Measurements from ENCODE around the gene PFDN5.
"Not testable (repeated sequence)": the region's sequence is repeated elsewhere in the genome, so short reads cannot be mapped to it uniquely, and the experiment has no call there.

PFDN5 gene

GRCh38 chr12:53330671-53331070 lies 35.3 kb downstream of the PFDN5 start:
- Histone ChIP-seq H3K9me3 (replicated peaks; ENCODE audit: insufficient read depth, low read length) (no peaks in the 10 kb centered on the region), H3K36me3 (replicated peaks; ENCODE audit: insufficient read depth, low read length) (no peaks in the 10 kb centered on the region), H3K4me1 (ENCODE audit: low read length) (no peaks in the 10 kb centered on the region), H3K4me2 (ENCODE audit: low read depth, low read length) (no peak overlapping the region), H3F3A (ENCODE audit: insufficient read depth, low read length) (no peaks in the 10 kb centered on the region), H3K4me3 (ENCODE audit: low read length) (no peak overlapping the region), H4K20me1 (ENCODE audit: insufficient read depth, low read length) (no peaks in the 10 kb centered on the region), H3K9ac (ENCODE audit: low read length) (no peak overlapping the region), H3K79me2 (ENCODE audit: low read length) (no peaks in the 10 kb centered on the region), H3K9me2 (replicated peaks; ENCODE audit: insufficient read depth, low read length) (no peaks in the 10 kb centered on the region), H3K27me3 (replicated peaks; ENCODE audit: insufficient read depth, low read length) (peaks cover under 1% of the 10 kb centered on the region; the same call in 1 of the 2 replicates), H3K27ac (ENCODE audit: low read length) (no peak overlapping the region), H2AFZ (ENCODE audit: low read length) (no peak overlapping the region)
- no peak for DNase-seq
- TF ChIP-seq EZH2phosphoT487 (IDR thresholded peaks at IDR 0.05; ENCODE audit: low read length) (no peak), CTCF (IDR thresholded peaks at IDR 0.05; ENCODE audit: low read length) (no peak), EZH2 (optimal IDR thresholded peaks at IDR 0.05; ENCODE audit: low read depth, low read length) (no peak)

GRCh38 chr12:53332339-53332738 lies 37.0 kb downstream of the PFDN5 start:
- H3K27me3 ChIP-seq (replicated peaks; ENCODE audit: insufficient read depth, low read length); H3F3A ChIP-seq (ENCODE audit: insufficient read depth, low read length); H4K20me1 ChIP-seq (ENCODE audit: insufficient read depth, low read length); H3K9me2 ChIP-seq (replicated peaks; ENCODE audit: insufficient read depth, low read length); H3K4me1 ChIP-seq (ENCODE audit: low read length); H3K9ac ChIP-seq (ENCODE audit: low read length); H3K79me2 ChIP-seq (ENCODE audit: low read length); DNase-seq; H2AFZ ChIP-seq (ENCODE audit: low read length); H3K9me3 ChIP-seq (replicated peaks; ENCODE audit: insufficient read depth, low read length); H3K4me3 ChIP-seq (ENCODE audit: low read length); H3K4me2 ChIP-seq (ENCODE audit: low read depth, low read length); H3K27ac ChIP-seq (ENCODE audit: low read length); H3K36me3 ChIP-seq (replicated peaks; ENCODE audit: insufficient read depth, low read length): not testable (repeated sequence)

- Histone ChIP-seq H3K4me1 (ENCODE audit: low read length) (no peaks in the 10 kb centered on the region), H3K4me3 (ENCODE audit: low read length) (no peak overlapping the region), H3K9me3 (replicated peaks; ENCODE audit: insufficient read depth, low read length) (no peaks in the 10 kb centered on the region), H3K36me3 (replicated peaks; ENCODE audit: insufficient read depth, low read length) (no peaks in the 10 kb centered on the region), H3K9me2 (replicated peaks; ENCODE audit: insufficient read depth, low read length) (no peaks in the 10 kb centered on the region), H3K27ac (ENCODE audit: low read length) (no peak overlapping the region), H3K9ac (ENCODE audit: low read length) (no peak overlapping the region), H2AFZ (ENCODE audit: low read length) (no peak overlapping the region), H4K20me1 (ENCODE audit: insufficient read depth, low read length) (no peaks in the 10 kb centered on the region), H3F3A (ENCODE audit: insufficient read depth, low read length) (no peaks in the 10 kb centered on the region), H3K27me3 (replicated peaks; ENCODE audit: insufficient read depth, low read length) (peaks cover 4% of the 10 kb centered on the region; the same call in 1 of the 2 replicates), H3K79me2 (ENCODE audit: low read length) (no peaks in the 10 kb centered on the region), H3K4me2 (ENCODE audit: low read depth, low read length) (no peak overlapping the region)
- no peak for TF ChIP-seq CTCF (IDR thresholded peaks at IDR 0.05; ENCODE audit: low read length)
- TF ChIP-seq EZH2phosphoT487 (IDR thresholded peaks at IDR 0.05; ENCODE audit: low read length), result no peak
- no peak for TF ChIP-seq EZH2 (optimal IDR thresholded peaks at IDR 0.05; ENCODE audit: low read depth, low read length)
- no peak for DNase-seq
Measured at GRCh38 chr12:53332744-53333143, 37.4 kb downstream of the PFDN5 start.

GRCh38 chr12:53333289-53333688 lies 37.9 kb downstream of the PFDN5 start:
- H3K4me2 ChIP-seq (ENCODE audit: low read depth, low read length), result no peak overlapping the region
- TF ChIP-seq CTCF (IDR thresholded peaks at IDR 0.05; ENCODE audit: low read length), result no peak
- no peak for TF ChIP-seq EZH2phosphoT487 (IDR thresholded peaks at IDR 0.05; ENCODE audit: low read length)
- TF ChIP-seq EZH2 (optimal IDR thresholded peaks at IDR 0.05; ENCODE audit: low read depth, low read length), result no peak
- peaks cover 10% of the 10 kb centered on the region; the same call in 1 of the 2 replicates for H3K27me3 ChIP-seq (replicated peaks; ENCODE audit: insufficient read depth, low read length)
- H3K9me2 ChIP-seq (replicated peaks; ENCODE audit: insufficient read depth, low read length), result no peaks in the 10 kb centered on the region
- H3K36me3 ChIP-seq (replicated peaks; ENCODE audit: insufficient read depth, low read length), result no peaks in the 10 kb centered on the region
- H3K9ac ChIP-seq (ENCODE audit: low read length), result no peak overlapping the region
- DNase-seq, result no peak
- no peaks in the 10 kb centered on the region for H4K20me1 ChIP-seq (ENCODE audit: insufficient read depth, low read length)
- no peaks in the 10 kb centered on the region for H3K79me2 ChIP-seq (ENCODE audit: low read length)
- no peak overlapping the region for H2AFZ ChIP-seq (ENCODE audit: low read length)
- no peaks in the 10 kb centered on the region for H3K9me3 ChIP-seq (replicated peaks; ENCODE audit: insufficient read depth, low read length)
- H3F3A ChIP-seq (ENCODE audit: insufficient read depth, low read length), result no peaks in the 10 kb centered on the region
- no peaks in the 10 kb centered on the region for H3K4me1 ChIP-seq (ENCODE audit: low read length)
- no peak overlapping the region for H3K4me3 ChIP-seq (ENCODE audit: low read length)
- no peak overlapping the region for H3K27ac ChIP-seq (ENCODE audit: low read length)
